Fibroblast of skin of right quadriceps (primary cell): ENCODE measurements around the gene IL6R.
A peak's percentile ranks its signal among the peaks of the same experiment; 100 is the strongest.
"Not testable (repeated sequence)": the region's sequence is repeated elsewhere in the genome, so short reads cannot be mapped to it uniquely, and the experiment has no call there.

Source experiments
- DNase-seq: peaks from one replicate; pipeline ENCODE4 v3.0.0-alpha.2; 2013

IL6R gene

DNA sequence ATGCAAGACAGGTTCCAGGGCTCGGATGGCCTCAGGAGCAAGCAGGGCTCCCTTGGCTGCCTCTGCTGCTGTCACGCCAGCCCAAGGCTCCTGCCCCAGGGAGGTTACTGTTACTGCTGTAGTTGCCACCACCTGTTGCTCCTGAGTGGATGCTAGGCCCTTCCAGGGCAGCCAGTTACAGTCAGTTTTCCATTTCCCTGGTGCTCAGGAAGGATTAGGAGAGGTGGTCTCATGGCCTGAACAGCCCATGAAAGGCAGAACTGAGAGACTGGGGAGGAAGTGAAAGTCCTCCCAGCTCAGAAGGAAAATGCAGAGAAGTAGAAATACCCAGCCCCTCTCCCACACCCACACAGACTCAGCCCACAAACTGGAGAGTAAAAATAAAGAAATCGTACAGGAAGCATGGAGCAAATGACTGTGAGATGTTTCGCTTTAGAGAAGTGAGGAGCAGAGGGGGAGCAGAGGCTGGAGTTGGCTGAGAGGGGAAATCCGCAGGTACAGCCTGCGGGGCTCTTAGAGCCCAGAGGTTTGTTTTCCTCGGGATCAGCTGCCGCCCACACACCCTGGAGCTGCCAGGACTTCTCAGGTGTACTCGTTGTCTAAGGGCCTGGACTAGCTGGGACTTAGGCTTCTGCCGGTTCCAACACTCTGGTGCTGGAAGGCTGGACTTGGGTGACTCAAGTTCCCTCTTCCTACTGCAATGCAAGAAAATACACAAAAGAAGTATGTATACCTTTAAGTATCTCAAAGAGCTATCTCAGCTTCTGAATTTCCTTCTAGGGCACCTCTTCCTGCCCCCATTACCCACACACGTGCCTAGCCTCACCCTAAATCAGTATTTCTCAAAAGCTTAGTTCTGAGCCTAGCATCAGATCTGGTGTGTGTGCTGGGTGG is 2.3 kb downstream of the IL6R start:
- no peak for DNase-seq

DNA sequence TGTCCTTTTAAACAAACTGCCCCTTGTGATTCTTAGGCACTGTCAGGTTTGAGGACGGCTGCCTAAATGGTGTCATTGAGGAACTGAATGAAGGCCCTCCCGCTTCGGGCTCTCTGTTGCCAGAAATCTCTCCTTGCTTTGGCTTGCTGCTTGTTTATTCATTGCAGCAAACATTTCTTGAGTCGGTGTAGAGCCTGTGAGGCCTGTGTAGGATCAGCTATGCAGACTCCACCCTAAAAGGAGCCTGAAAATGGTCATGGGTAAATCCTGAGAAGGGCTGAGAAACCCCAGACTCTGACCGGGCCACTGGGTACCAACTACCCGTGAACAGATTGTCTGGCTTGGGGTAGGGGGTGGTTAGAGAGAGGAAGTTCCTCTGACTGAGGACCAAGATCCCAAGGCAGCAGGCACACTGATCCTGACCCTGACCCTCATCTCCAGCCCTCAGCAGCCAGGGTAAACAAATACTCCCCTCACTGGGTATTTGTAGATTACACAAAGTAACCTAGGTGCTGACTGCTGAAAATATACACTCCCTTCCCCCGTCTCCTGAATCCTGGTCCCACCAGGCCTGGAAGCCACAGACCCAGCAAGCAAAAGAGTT is 3.1 kb downstream of the IL6R start:
- no peak for DNase-seq

DNA sequence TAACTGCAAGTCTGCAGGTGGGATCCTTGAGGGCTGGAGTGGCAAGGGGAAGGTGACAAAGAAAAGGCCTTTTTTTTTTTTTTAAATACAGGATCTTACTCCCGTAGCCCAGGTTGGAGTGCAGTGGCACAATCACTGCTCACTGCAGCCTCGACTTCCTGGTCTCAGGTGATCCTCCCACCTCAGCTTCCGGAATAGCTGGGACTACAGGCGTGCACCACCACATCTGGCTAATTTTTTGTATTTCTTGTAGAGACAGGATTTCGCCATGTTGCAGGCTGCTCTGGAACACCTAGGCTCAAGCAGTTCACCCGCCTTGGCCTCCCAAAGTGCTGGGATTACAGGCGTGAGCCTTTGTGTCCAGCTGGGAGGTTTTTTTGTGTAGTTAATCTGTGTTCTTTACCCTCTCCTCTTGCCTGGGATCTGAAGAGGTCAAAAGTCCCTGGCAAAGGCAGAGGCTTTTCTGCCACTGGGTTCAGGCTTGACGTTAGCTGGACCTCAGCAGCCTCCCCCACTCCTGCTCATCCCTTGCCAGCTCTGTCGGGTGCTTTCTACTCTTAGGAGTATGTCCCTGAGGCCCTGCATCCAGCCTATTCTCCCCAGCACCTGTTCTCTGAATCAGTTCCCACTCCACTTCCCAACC is 5.2 kb downstream of the IL6R start:
- no peak for DNase-seq

DNA sequence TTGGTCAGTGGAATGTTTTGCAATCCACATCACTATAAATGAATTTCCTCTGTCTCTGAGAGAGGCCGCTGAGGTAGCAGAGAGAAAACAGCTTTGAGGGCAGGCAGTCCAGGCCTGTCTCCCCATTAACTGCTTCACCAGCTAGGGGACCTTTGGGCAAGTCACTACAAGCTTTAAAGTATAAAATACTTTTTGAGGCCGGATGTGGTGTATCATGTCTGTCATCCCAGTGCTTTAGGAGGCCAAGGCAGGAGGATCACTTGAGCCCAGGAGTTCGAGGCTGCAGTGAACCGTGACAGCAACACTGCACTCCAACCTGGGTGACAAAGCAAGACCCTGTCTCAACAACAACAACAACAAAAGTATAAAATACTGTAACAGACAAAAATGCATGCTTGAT is 6.4 kb downstream of the IL6R start:
- no peak for DNase-seq

DNA sequence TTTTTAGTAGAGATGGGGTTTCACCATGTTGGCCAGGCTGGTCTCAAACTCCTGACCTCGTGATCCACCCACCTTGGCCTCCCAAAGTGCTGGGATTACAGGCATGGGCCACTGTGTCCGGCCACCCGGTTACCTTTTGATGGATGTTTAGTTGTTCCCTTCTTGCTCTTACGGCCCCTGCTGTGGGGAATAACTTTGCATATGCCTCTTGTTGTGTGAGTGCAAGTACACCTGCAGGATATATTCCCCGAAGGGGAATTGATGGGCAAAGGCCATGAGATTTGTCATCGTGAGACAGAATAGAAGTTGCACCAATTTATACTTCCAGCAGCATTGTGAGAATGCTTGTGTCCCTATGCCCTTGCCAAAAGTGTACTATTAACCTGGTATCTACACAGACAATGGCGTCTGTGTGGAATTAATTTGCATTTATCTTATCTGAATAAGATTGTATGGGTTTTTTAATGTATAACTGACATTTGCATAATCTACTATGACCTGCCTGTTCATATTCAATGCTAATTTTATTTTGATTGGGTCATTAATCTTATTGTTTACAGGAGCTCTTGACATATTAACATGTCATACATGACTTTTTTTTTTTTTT is 8.1 kb downstream of the IL6R start:
- DNase-seq: no peak

DNA sequence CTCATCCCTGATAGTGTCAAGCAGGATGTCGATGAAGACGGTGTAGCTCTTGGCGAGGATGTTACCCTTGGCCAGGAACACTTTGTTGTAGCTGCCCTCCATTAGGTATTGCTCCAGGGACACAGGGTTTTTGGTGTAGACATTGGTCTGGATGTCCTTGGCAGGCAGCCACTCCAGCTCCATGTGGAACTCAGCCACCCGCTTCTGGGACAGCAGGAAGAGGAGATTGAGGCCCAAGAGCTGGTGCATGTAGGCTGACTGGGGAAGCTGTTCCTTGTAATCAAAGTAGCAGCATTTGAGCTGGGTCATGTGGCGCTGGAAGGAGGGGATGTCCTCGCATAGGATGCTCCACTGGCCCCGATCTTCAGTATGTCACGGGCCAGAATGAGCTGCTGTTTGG is 9.5 kb downstream of the IL6R start:
- DNase-seq: no peak

DNA sequence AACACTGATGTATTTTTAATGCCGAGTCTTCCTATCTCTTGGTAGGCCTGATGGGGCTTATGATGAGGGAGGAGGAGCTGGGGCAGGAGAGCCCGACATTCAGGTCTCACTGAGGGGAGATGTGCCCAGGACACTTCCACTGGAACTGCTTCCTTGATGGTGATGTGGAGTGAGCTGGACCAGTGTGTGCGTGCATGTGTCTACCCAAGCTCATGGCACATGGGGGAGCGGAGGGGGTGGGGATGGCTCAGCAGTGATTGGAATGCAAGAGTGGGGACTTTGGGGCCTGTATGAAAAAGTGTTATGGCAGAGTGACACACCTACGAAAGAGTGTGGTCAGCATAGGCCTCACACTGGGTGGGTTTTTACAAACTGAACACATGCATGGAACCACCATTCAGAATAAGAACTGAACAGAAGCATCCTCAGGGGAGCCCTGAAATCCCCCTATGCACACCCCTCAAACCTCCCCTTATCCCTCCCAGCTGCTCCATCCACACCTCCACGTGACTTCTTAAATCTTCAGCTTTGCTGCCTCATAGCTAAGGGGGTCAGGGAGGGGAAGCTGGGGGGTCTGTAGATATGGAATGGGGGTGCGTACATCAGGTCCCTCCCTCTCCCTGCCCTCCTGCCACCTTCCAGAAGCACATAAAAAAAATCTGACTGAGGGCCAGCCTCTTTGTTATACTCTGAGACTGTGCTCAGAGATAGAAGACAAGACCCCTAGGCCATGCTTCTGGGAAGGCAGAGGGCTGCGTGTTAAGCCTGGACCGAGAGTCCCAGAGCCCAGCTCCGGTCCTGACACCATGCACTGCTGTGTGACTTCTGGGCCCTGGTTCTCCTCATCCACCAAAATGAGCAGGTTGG is 11.6 kb downstream of the IL6R start:
- no peak for DNase-seq

DNA sequence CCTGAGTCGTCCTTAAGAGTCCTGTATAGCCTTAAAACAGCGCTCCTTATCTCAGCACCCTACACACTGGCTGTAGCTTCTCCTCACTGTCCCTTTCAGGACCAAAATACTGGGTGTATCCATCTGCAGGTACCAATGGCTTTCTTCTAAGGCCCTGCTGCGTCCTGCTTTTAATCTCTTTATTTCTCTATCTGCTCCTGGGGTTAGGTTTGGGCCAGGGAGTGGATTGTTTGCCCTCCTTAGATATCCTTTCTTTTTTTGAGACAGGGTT is 12.1 kb downstream of the IL6R start:
- no peak for DNase-seq

DNA sequence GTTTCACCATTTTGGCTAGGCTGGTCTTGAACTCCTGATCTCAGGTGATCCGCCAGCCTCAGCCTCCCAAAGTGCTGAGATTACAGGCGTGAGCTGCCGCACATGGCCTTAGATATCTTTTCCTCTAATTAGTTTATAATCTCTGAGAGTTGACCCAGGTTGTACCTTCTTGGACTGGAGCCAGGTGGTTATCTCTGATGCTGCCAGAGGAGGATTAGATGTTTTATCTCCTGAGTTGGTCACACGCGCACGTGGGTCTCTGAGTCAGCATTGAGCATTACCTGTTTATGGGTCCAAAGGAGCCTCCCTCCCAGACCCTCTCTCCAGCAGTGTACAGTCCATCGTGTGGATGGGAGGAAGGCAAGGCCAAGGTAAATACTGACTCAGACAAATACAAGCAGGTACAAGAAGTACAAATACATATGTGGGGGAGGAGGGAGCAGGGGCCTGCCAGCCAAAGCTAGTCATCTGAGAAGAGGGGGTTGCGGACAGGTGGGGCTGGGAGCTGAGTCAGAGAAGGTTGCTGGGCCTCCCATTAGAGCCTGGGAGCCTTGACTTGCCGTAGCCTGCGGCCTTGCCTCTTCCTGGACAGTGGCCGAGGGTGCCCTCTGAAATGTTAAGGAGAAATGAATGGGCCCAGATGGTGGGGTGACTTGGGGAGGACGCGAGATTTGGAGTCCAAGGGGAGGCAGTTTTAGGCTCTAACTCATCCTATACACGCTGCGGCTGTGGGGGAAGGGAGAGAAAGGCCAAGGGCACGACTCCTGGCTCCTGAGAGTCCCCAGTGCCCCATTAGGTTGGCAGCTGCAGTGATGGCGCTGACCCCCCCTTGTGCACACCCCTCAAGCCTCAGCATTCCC is 13.1 kb downstream of the IL6R start:
- no peak for DNase-seq

DNA sequence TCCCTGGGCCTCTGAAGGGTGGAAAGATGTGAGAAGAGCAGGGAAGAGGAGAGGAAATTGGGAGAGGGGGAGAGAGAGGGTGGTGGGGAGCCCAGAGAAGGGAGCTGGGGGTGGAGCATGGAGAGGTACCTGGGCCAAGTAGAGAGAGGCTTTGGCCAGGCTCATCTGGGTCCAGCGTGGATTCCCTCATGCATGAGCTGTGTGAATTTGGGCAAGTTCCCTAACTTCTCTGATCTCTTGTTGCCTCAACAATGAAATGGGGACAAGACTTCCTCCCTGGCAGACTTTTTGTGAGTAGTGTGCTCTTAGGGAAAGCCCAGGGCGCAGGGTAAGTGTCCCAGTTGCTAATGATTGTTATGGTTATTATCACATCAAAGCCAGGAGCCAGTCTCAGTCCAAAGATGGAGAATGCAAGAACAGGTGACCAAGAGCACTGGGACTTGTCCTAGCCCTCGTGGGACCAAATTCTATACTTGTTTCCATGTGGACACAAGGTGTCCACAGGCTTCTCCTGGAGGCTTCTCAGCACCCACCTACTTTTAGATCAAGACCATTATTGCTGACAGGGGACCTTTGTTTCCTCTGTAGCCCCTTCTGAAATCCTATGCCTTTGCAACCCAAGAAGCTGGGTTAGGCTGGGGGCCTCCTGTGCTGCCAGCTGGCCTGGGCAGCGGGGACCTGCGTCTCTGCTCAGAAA is 13.9 kb downstream of the IL6R start:
- no peak for DNase-seq

DNA sequence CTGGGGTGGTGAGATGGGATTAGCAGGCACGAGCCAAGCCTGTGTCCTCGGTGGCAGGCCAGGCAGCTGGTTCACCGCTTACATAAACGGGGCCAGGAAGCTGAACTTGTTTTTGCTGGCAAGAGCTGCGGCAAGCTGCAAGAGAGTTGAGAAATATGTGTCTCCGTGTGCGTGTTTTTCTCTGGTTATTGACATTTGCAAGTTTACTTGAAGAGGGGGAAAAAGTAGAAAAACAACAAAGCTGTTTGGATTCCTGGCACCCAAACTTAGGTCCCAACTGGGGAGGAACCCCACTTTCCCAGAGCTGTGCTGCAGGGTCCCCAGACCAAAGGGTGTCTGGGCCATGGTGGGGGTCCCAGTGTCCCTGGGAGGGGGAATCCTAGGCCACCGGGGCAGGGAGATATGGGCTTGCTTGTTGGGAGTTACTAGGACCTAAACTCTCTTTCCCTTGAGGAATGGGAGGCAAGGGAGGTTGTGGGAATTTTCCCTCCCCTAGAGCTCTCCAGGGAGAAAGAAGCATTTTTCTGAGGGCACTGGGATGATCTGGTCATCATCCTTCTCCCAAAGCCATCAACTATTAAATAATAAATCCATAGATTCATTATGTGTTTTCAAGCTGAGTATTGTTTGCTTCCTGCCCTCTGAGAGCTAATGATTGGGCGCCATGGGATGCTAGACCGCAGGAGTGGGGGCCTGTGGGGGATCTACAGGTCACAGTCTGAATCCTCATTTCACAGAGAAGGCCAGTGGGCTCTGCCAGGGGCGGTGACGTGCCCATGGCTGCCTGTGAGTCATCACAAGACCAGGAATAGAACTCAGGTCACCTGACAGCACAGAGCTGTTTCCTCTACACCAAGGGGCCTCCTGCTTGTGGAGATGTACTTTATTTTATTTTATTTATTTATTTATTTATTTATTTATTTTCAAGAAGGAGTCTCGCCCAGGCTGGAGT is 14.8 kb downstream of the IL6R start:
- peak; percentile 77 for DNase-seq

DNA sequence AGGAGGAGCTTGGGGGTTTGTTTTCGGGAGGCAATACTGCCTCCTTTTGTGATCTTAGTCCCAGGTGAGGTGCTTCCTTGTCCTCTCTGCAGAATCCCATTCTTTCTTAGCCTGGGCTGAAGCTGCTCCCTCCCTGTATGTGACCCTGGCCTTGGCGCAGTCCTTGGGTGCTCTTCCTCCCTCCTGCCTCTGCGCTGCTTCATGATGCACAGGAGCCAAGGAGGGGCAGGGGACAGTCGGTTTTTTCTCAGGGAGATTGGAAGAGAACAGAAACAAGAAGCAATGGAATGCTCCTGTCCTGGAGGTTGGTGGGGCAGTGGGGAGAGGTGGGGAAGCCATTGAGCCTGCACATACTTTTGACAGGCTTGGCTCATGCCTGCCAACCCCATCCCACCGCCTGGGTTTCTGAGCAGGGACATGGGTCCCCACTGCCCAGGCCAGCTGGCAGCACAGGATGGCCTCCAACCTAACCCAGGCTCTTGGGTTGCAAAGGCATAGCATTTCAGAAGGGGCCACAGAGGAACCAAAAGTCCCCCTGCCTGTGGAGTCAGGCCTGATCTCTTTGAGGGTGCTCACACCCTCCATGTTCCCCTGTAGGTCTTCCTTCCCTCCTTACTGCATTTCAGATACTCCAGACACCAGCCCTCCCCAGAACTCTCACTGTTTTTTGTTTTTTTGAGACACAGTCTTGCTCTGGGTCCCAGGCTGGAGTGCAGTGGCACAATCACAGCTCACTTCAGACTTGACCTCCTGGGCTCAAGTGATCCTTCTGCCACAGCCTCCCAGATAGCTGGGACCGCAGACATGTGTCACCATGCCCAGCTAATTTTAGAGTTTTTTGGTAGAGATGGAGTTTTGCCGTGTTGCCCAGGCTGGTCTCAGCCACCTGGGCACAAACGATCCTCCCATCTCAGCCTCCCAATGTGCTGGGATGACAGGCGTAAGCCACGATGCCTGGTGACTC is 16.1 kb downstream of the IL6R start:
- no peak for DNase-seq

DNA sequence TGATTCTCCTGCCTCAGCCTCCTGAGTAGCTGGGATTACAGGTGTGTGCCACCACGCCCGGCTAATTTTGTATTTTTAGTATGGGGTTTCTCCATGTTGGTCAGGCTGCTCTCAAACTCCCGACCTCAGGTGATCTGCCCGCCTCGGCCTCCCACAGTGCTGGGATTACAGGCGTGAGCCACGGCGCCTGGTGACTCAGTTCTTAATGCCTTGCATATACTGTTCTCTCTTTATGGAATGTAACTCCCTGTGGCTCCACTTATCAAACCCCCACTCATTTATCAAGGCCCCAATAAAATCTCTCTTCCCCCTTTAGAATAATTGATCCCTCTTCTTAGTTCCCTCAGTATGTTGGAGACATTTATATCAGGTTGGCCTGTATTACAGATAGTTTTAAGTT is 16.9 kb downstream of the IL6R start:
- not testable (repeated sequence) for DNase-seq

DNA sequence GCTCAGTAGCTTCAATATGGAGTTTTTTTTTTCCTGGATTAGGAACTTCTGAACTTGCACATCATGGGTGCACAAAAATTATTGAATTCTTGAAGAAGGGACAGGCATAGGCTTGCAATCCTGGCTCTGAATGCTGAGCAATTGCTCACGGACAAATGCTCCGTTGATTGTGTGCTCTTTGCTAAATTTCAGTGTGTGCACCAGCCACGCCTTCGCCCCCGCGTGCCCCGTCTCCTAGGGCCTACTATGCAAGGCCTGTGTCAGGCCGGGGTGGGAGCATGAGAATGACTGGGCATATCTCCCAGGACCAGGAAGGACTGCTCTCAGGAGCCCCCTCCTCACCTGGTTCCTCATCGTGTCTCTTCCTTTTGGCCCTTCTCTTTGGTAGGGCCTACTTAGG is 17.4 kb downstream of the IL6R start:
- DNase-seq: no peak

DNA sequence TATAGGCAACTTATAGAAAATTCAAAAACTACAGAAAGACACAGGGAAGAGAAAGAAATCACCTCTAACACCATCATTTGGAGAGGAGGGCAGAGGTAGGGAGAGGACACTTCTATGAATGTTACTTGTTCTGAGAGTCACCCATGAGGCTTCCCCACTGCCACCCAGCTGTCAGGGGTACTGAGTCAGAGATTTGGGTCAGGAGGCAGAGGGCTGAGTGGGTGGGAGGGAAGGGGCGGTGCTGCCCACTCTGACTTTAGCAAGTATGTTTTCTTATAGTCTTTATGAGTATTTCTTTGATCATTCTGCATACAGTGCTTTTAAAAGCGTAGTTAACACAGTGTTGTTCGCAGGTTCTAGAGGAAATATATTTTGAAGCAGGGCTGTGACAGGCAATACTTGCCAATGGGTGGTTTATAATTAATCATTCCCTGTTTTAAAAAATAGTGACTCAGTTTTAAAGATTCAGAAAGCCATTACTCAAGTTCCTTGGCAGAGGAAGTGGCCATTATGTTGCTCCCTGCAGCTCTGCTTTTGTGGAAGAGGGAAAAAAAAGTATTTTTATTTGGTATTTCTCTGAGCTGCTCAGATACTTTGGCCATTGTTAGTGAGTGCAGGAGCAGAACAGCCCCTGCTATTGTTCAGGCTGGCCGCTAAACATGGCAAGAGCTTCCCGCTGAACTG is 18.3 kb downstream of the IL6R start:
- peak; percentile 60 for DNase-seq

DNA sequence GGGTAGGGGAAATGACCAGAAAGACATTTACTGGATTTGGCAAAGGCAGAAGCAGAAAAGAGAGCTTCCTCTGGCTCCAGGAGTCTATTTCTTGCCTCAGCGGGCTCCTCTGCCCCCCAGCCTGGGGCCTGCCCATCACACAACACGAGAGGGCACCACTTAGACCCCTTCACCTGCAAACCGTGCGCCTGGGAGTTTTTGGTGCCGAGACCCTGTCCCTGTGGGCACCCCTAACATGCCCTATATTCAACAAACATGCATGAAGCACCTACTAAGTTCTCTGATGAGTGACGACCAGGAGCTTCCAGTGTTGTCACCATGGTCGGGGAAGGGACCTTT is 18.8 kb downstream of the IL6R start:
- DNase-seq: no peak

DNA sequence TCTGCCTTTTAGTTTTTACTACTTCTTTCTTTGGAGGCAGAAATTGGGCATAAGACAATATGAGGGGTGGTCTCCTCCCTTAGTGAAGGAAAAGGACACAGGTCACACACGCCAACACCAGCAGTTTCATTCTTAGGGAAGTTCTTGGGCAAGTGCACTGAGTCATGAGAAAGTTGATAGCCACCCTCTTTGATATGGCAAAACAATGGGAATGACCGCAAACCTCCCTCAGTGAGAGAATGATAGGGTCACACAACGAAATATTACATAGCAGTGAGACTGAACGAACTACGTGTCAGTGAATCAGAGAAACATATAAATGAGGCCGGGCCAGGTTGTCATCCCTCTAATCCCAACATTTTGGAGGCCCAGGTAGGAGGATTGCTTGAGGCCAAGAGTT is 20.0 kb downstream of the IL6R start:
- no peak for DNase-seq
